Measurements from ENCODE around the gene CDNF.

Gene CDNF

DNA sequence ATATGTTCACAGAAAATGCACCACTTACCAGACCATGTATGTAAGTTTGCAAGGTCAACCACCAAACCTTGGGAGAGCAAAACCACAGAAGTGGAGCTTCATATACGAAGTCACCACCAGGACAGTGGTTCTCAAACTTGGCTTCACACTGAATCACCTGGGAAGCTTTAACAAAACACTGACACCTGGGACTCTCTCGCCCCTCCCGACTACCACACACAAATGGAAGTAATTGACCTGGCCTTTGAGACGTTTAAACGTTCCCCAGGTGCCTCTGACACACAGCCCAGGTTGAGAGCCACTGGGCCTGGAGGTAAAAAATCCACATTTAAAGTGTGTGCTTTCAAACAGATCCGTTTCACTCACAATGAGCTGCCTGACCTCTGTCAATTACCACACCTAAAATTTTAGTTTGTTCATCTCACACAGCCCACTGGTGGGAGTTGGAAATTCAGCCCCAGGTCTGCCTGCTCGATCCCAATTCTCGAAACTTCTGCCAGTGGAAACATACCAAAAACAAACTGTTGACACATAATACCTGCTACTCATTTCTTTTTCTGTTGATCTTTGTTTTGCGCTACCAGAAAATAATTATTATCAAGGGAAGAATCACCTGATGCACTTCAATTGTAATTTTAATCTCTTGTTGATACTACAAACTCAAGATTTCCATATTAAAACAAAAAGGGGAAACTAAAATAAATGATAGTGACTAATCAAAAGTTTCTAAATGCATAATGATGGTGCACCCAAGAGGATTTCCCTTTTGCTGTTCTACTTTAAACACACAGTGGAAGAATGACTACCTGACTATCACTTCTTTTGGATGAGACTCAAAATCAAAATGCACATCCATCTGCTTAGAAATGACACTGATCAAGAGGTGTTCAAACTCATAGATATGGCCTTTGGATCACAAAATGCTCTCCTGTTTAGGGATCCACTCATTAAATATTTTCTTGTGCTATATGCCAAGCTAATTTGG lies 26.6 kb downstream of the CDNF start:
- TF ChIP-seq, protein P1, sequence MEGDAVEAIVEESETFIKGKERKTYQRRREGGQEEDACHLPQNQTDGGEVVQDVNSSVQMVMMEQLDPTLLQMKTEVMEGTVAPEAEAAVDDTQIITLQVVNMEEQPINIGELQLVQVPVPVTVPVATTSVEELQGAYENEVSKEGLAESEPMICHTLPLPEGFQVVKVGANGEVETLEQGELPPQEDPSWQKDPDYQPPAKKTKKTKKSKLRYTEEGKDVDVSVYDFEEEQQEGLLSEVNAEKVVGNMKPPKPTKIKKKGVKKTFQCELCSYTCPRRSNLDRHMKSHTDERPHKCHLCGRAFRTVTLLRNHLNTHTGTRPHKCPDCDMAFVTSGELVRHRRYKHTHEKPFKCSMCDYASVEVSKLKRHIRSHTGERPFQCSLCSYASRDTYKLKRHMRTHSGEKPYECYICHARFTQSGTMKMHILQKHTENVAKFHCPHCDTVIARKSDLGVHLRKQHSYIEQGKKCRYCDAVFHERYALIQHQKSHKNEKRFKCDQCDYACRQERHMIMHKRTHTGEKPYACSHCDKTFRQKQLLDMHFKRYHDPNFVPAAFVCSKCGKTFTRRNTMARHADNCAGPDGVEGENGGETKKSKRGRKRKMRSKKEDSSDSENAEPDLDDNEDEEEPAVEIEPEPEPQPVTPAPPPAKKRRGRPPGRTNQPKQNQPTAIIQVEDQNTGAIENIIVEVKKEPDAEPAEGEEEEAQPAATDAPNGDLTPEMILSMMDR (IDR thresholded peaks at IDR 0.05; ENCODE audit: insufficient read depth, low read depth, low read length, missing control alignments): no peak
- DNase-seq (ENCODE audit: low read depth): no peak
- H3K4me3 ChIP-seq (ENCODE audit: low read depth, low read length): no peak overlapping the region

DNA sequence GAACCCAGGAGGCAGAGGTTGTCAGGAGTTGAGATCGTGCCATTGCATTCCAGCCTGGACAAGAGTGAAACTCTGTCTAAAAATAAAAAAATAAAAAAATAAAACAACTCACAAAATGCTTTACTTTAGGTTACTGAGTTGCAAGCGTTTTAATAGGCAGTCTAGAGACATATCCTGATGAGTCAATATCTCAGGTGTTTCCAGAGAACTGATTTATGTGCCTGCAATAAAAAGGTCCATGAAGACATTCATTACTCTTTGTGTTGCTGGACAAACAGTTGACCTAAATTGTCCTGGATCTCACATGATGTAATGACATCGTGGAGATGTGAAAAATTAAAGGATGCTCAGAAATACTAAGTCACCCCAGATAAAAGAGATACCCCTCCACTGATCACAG lies 31.5 kb downstream of the CDNF start:
- H3K4me3 ChIP-seq (ENCODE audit: low read depth, low read length): no peak overlapping the region
- no peak for DNase-seq (ENCODE audit: low read depth)
- TF ChIP-seq, protein P1 (IDR thresholded peaks at IDR 0.05; ENCODE audit: insufficient read depth, low read depth, low read length, missing control alignments): no peak

DNA sequence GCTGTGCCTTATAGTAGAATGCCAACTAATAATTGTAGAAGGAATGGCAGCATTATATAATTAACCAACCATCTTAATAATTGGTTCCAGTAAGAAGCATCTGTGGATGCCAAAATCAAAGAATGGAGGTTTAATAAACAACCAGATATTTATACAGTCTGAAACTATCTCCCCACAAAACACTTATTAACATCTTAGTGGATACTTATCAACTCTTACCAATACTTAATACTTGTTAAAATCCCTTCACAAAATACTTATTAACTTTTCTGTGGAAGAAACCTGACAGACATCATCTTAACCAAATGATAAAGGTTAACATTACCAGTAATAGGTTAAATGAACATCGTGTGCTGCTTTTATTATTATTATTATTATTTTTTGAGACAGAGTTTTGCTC lies 34.0 kb downstream of the CDNF start:
- TF ChIP-seq, protein P1 (IDR thresholded peaks at IDR 0.05; ENCODE audit: insufficient read depth, low read depth, low read length, missing control alignments): no peak
- no peak for DNase-seq (ENCODE audit: low read depth)
- H3K4me3 ChIP-seq (ENCODE audit: low read depth, low read length): no peak overlapping the region

DNA sequence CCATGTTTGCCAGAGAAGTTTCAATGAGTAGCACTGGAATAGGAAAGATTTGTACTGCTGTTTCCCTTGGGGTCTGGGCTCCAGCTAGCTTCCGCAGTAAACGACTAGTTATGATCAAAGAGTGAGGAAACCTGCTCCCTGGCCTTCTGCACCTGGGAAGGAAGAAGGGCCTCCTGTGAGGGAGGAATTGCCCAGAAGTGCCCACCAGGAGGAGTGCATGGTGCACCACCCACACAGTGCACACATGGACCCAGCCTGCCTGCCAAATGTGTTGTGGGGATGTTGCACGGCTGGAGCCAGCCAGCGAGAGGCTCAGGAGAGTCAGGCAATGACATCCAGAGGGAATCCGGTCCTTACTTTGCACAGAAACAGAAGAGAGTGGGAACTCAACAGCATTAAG lies 36.1 kb downstream of the CDNF start:
- TF ChIP-seq, protein P1 (IDR thresholded peaks at IDR 0.05; ENCODE audit: insufficient read depth, low read depth, low read length, missing control alignments): no peak
- no peak overlapping the region for H3K4me3 ChIP-seq (ENCODE audit: low read depth, low read length)
- DNase-seq (ENCODE audit: low read depth): no peak

DNA sequence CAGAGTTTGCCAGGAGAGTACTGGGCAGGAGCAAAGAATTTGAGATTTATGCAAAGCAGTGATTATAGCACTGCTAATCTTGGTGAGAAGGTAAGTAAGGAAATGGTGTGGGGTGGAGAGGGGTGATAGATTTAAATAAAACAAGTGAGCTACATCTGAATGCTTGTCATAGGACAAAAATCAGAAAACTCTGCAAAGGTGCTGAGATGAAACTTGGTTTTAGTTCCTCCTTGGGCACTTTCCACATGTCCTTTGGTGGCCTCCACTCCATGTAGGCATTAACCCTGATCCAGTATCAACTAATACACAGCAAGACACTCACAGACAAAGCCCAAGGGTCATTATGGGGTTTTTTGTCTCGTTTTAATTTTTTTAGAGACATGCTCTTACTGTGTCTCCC lies 37.4 kb downstream of the CDNF start:
- no peak overlapping the region for H3K4me3 ChIP-seq (ENCODE audit: low read depth, low read length)
- TF ChIP-seq, protein P1 (IDR thresholded peaks at IDR 0.05; ENCODE audit: insufficient read depth, low read depth, low read length, missing control alignments): no peak
- DNase-seq (ENCODE audit: low read depth): no peak

DNA sequence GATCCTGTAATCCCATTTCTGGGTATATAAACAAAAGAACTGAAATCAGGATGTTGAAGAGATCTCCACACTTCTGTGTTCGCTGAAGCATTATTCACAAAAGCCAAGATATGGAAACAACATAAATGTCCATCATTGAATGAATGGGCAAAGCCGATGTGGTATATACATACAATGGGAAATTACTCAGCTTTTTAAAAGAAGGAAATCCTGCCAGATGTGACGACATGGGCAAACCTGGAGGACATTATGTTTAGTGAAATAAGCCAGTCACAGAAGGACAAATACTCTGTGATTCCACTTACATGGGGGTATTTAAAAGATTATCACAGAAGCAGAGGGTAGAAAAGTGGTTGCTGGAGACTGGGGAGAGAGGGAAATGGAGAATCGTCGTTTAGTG lies 39.2 kb downstream of the CDNF start:
- TF ChIP-seq, protein P1 (IDR thresholded peaks at IDR 0.05; ENCODE audit: insufficient read depth, low read depth, low read length, missing control alignments): no peak
- no peak for DNase-seq (ENCODE audit: low read depth)
- no peak overlapping the region for H3K4me3 ChIP-seq (ENCODE audit: low read depth, low read length)

All from GM12865 (cell line).